DLD1 (cell line): Measurements from ENCODE around the gene ZNF154.
"Not testable (repeated sequence)": the region's sequence is repeated elsewhere in the genome, so short reads cannot be mapped to it uniquely, and the experiment has no call there.

Source experiments
- in situ Hi-C: cut with HindIII; loops from 2 replicates; pipeline ENCODE4 v1.10.0; 2017; ENCODE audit warnings: low sequenced_read_pairs

Gene ZNF154

GRCh38 chr19:57708641-57709361 is at the start of gene ZNF154:
Gene ZNF154 (minus strand): TSS chr19:57709204. CDS start chr19:57708971, 233 bp downstream.
- in situ Hi-C loops, result no loop called here

GRCh38 chr19:57757941-57758340 is 48.9 kb upstream of the ZNF154 start:
- in situ Hi-C loops, result no loop called here

- in situ Hi-C loops, result no loop called here
Observed at GRCh38 chr19:57755031-57755430, 46.0 kb upstream of the ZNF154 start.

- in situ Hi-C loops, result no loop called here
Observed at GRCh38 chr19:57754091-57754673, 45.2 kb upstream of the ZNF154 start.

- in situ Hi-C loops, result no loop called here
Observed at GRCh38 chr19:57748029-57748428, 39.0 kb upstream of the ZNF154 start.

GRCh38 chr19:57747472-57747807 is 38.4 kb upstream of the ZNF154 start:
- in situ Hi-C loops, result no loop called here

GRCh38 chr19:57746580-57747471 is 37.8 kb upstream of the ZNF154 start, which contains the start of gene ZNF776:
Gene ZNF776 (plus strand): TSS chr19:57746815. CDS start chr19:57747059, 244 bp downstream.
- in situ Hi-C loops, result no loop called here

- in situ Hi-C loops, result not testable (repeated sequence)
Observed at GRCh38 chr19:57738770-57739169, 29.8 kb upstream of the ZNF154 start.

- in situ Hi-C loops, result not testable (repeated sequence)
Observed at GRCh38 chr19:57738320-57738719, 29.3 kb upstream of the ZNF154 start.

- in situ Hi-C loops, result no loop called here
Observed at GRCh38 chr19:57720878-57721277, 11.9 kb upstream of the ZNF154 start.

- in situ Hi-C loops, result no loop called here
Observed at GRCh38 chr19:57719901-57720519, 11.0 kb upstream of the ZNF154 start.

GRCh38 chr19:57719424-57719823 is 10.4 kb upstream of the ZNF154 start:
- in situ Hi-C loops, result no loop called here

GRCh38 chr19:57712222-57712621 is 3.2 kb upstream of the ZNF154 start:
- in situ Hi-C loops, result no loop called here

GRCh38 chr19:57709616-57710015 is 612 bp upstream of the ZNF154 start:
- in situ Hi-C loops, result no loop called here

GRCh38 chr19:57706346-57706745 is 2.7 kb downstream of the ZNF154 start:
- in situ Hi-C loops, result no loop called here

- in situ Hi-C loops, result no loop called here
Observed at GRCh38 chr19:57701625-57702024, 7.4 kb downstream of the ZNF154 start.

- in situ Hi-C loops, result no loop called here
Observed at GRCh38 chr19:57689750-57690149, 19.3 kb downstream of the ZNF154 start.

- in situ Hi-C loops, result no loop called here
Observed at GRCh38 chr19:57688011-57688763, 20.8 kb downstream of the ZNF154 start.

GRCh38 chr19:57687363-57688010 is 21.5 kb downstream of the ZNF154 start:
- in situ Hi-C loops, result no loop called here

- in situ Hi-C loops, result no loop called here
Observed at GRCh38 chr19:57686727-57687126, 22.3 kb downstream of the ZNF154 start.
